ENCODE results near the gene EXOSC10. TPM values are rescaled to one million over a fixed set of nuclear protein-coding genes. Genes with fewer than 3 reads are reported as not detected.

Gene EXOSC10
- total and polyA plus RNA-seq, 2 of the 13 experiments (the other 11 are each of a cell fraction or from before 2014, with no cell fraction given) = 48.4 to 67.6 TPM

- TF ChIP-seq, protein P1, sequence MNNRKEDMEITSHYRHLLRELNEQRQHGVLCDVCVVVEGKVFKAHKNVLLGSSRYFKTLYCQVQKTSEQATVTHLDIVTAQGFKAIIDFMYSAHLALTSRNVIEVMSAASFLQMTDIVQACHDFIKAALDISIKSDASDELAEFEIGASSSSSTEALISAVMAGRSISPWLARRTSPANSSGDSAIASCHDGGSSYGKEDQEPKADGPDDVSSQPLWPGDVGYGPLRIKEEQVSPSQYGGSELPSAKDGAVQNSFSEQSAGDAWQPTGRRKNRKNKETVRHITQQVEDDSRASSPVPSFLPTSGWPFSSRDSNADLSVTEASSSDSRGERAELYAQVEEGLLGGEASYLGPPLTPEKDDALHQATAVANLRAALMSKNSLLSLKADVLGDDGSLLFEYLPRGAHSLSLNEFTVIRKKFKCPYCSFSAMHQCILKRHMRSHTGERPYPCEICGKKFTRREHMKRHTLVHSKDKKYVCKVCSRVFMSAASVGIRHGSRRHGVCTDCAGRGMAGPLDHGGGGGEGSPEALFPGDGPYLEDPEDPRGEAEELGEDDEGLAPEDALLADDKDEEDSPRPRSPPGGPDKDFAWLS (CRISPR knock-in tag; IDR thresholded peaks at IDR 0.05; ENCODE audit: borderline replicate concordance) = no peak
- no peak for TF ChIP-seq ARNT2 (CRISPR knock-in tag; IDR thresholded peaks at IDR 0.05; ENCODE audit: low read depth)
- no peak for TF ChIP-seq MBD4 (IDR thresholded peaks at IDR 0.05; ENCODE audit: borderline replicate concordance, low read length)
- 0 out of 2 replicates have a peak, but pooled peaks have one; percentile 14 for TF ChIP-seq GFI1 (CRISPR knock-in tag; IDR thresholded peaks at IDR 0.05; ENCODE audit: borderline replicate concordance)
- TF ChIP-seq ZNF609 (CRISPR knock-in tag; IDR thresholded peaks at IDR 0.05; ENCODE audit: borderline replicate concordance) = no peak
- TF ChIP-seq ZNF530 (CRISPR knock-in tag; IDR thresholded peaks at IDR 0.05; ENCODE audit: low read depth) = no peak
- TF ChIP-seq TARDBP (CRISPR knock-in tag; IDR thresholded peaks at IDR 0.05) = no peak
- TF ChIP-seq ZNF414 (CRISPR knock-in tag; IDR thresholded peaks at IDR 0.05) = no peak
- no peak for TF ChIP-seq ZNF761 (CRISPR knock-in tag; conservative IDR thresholded peaks at IDR 0.05)
- TF ChIP-seq CCDC6 (CRISPR knock-in tag; IDR thresholded peaks at IDR 0.05) = no peak; the same call in 1 of the 2 replicates
- TF ChIP-seq NFYB (CRISPR knock-in tag; IDR thresholded peaks at IDR 0.05) = peak; percentile 78
- TF ChIP-seq TCF12 (IDR thresholded peaks at IDR 0.05) = no peak
- TF ChIP-seq TCF12 (CRISPR knock-in tag; IDR thresholded peaks at IDR 0.05) = no peak
- no peak for TF ChIP-seq ZNF567 (CRISPR knock-in tag; IDR thresholded peaks at IDR 0.05; ENCODE audit: borderline replicate concordance)
- TF ChIP-seq, protein P2, sequence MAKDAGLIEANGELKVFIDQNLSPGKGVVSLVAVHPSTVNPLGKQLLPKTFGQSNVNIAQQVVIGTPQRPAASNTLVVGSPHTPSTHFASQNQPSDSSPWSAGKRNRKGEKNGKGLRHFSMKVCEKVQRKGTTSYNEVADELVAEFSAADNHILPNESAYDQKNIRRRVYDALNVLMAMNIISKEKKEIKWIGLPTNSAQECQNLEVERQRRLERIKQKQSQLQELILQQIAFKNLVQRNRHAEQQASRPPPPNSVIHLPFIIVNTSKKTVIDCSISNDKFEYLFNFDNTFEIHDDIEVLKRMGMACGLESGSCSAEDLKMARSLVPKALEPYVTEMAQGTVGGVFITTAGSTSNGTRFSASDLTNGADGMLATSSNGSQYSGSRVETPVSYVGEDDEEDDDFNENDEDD (CRISPR knock-in tag; IDR thresholded peaks at IDR 0.05; ENCODE audit: borderline replicate concordance) = peak; percentile 46; the same call in 1 of the 2 replicates
- no peak for TF ChIP-seq TAF15 (IDR thresholded peaks at IDR 0.05; ENCODE audit: low read depth, low read length, poor library complexity, severe bottlenecking)
- no peak for TF ChIP-seq U2AF2 (IDR thresholded peaks at IDR 0.05; ENCODE audit: low read depth, low read length)
- TF ChIP-seq ATAD3A (CRISPR knock-in tag; IDR thresholded peaks at IDR 0.05) = no peak
- peak; percentile 48; the same call in 1 of the 2 replicates for TF ChIP-seq NKX3-1 (CRISPR knock-in tag; IDR thresholded peaks at IDR 0.05)
Measured at GRCh38 chr1:11059968-11060830, 39.5 kb downstream of the EXOSC10 start, which contains the start of gene SRM (continued).

All from HepG2 (cell line).